Hepatocyte (in vitro differentiated cells): ENCODE data around the gene C1orf141.

Experiments
- EZH2 ChIP-seq: fragments of 200-600 bp; sonication (generic); IDR thresholded peaks from 2 replicates; pipeline ENCODE4 v1.6.1; 2016; ENCODE audit warnings: antibody characterized with exemption, mild to moderate bottlenecking, borderline replicate concordance
- TF ChIP-seq, protein P1 (sequence below): fragments of 200-600 bp; sonication (generic); IDR thresholded peaks from 2 replicates; pipeline ENCODE4 v1.5.1; 2016; ENCODE audit warnings: antibody characterized with exemption, mild to moderate bottlenecking; ENCODE audit not compliant: poor library complexity

DNA sequence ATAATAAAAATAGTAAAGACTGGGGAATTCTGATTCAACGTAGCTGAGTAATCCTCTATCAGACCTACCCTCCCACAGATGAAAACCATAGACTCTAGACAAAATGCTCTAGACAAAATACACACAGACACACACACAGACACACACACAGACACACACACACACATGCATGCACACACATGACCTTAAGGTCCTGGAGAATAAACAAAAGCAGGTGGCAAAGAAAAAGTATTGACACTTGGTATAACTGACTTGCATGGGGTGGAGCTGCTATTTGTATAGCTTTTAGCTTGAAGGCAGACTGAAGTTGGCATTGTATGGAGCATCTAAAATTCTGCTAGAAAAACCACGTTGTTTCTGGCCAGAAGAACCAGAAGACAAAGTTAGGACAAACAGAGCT lies 29.3 kb downstream of the C1orf141 start:
- TF ChIP-seq, protein P1, sequence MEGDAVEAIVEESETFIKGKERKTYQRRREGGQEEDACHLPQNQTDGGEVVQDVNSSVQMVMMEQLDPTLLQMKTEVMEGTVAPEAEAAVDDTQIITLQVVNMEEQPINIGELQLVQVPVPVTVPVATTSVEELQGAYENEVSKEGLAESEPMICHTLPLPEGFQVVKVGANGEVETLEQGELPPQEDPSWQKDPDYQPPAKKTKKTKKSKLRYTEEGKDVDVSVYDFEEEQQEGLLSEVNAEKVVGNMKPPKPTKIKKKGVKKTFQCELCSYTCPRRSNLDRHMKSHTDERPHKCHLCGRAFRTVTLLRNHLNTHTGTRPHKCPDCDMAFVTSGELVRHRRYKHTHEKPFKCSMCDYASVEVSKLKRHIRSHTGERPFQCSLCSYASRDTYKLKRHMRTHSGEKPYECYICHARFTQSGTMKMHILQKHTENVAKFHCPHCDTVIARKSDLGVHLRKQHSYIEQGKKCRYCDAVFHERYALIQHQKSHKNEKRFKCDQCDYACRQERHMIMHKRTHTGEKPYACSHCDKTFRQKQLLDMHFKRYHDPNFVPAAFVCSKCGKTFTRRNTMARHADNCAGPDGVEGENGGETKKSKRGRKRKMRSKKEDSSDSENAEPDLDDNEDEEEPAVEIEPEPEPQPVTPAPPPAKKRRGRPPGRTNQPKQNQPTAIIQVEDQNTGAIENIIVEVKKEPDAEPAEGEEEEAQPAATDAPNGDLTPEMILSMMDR = no peak
- TF ChIP-seq EZH2 = no peak
